H1 (cell line): Measurements from ENCODE around the gene HIC1. TPM values are rescaled to one million over a fixed set of nuclear protein-coding genes. Genes with fewer than 3 reads are reported as not detected.

Experiments used
- CTCF ChIA-PET: fragments of 300-600 bp; sonication (Branson Sonifier 250); formaldehyde crosslinking; loops from one replicate; lab custom pipeline; 2021; ENCODE audit not compliant: partially characterized antibody; lab: Charles Lee
- POLR2A ChIA-PET: fragments of 300-600 bp; sonication (Branson Sonifier 250); formaldehyde crosslinking; loops from one replicate; lab custom pipeline; 2021; ENCODE audit warnings: inconsistent platforms; ENCODE audit not compliant: partially characterized antibody; lab: Charles Lee
- DNase-seq, 2 experiments: peaks; one replicate each; pipeline versions ENCODE4 v3.0.0 to v3.0.0-alpha.2; 2010 to 2022; ENCODE audit warnings: low spot score in 2 of 2, low read depth in 1 of 2, mixed read lengths in 1 of 2
- FAIRE-seq: peaks from 2 replicates; lab custom pipeline; 2011; peaks lifted over from hg19 to GRCh38; lab: Jason Lieb, UNC
- H2AFZ ChIP-seq: 2 replicates; pipeline ENCODE4 v1.8.1; 2012; ENCODE audit warnings: low read length, inconsistent platforms
- H2AK5ac ChIP-seq: 2 replicates; pipeline ENCODE4 v1.6.1; 2013; ENCODE audit warnings: low read depth, low read length
- H2BK120ac ChIP-seq: replicated peaks from 2 replicates; pipeline ENCODE3; 2013; ENCODE audit warnings: low read depth, low read length, inconsistent platforms
- H2BK12ac ChIP-seq: 2 replicates; pipeline ENCODE4 v1.6.1; 2013; ENCODE audit warnings: low read depth, low read length
- H2BK15ac ChIP-seq: 2 replicates; pipeline ENCODE4 v1.6.1; 2013; ENCODE audit warnings: low read length
- H2BK20ac ChIP-seq: 2 replicates; pipeline ENCODE4 v1.6.1; 2013; ENCODE audit warnings: low read length
- H2BK5ac ChIP-seq: 2 replicates; pipeline ENCODE4 v1.6.1; 2013; ENCODE audit warnings: low read depth, low read length
- H3K14ac ChIP-seq: 2 replicates; pipeline ENCODE4 v1.6.1; 2013; ENCODE audit warnings: inconsistent platforms; ENCODE audit not compliant: insufficient read length
- H3K18ac ChIP-seq: 2 replicates; pipeline ENCODE4 v1.6.1; 2013; ENCODE audit warnings: low read length; ENCODE audit errors: extremely low read depth
- H3K23ac ChIP-seq: 2 replicates; pipeline ENCODE4 v1.6.1; 2013; ENCODE audit warnings: inconsistent platforms; ENCODE audit not compliant: insufficient read length
- H3K23me2 ChIP-seq: 2 replicates; pipeline ENCODE4 v1.6.1; 2013; ENCODE audit warnings: low read depth, low read length
- H3K27ac ChIP-seq: 2 replicates; pipeline ENCODE4 v1.6.1; 2011; ENCODE audit warnings: low read depth, low read length, inconsistent platforms
- H3K27me3 ChIP-seq, 4 experiments: replicated peaks in 1 of 4; 1 replicate in 1 of 4; 2 replicates in 3 of 4; pipeline versions ENCODE4 v1.6.1 to v1.8.1; 2011 to 2013; ENCODE audit warnings: low read length in 3 of 4, mild to moderate bottlenecking in 3 of 4, inconsistent platforms in 2 of 4, mixed read lengths in 2 of 4, moderate library complexity in 1 of 4; ENCODE audit not compliant: control insufficient read depth in 3 of 4, insufficient read depth in 3 of 4; ENCODE audit errors: extremely low read depth in 1 of 4
- H3K36me3 ChIP-seq, 4 experiments: 2 replicates each; pipeline versions ENCODE4 v1.6.1 to v1.8.1; 2011 to 2013; ENCODE audit warnings: mild to moderate bottlenecking in 4 of 4, low read length in 3 of 4, moderate library complexity in 2 of 4, control low read depth in 1 of 4, inconsistent platforms in 1 of 4; ENCODE audit not compliant: insufficient read depth in 4 of 4, control insufficient read depth in 2 of 4
- H3K4ac ChIP-seq: replicated peaks from 2 replicates; pipeline ENCODE3; 2013; ENCODE audit warnings: low read length, low read depth, mixed read lengths, inconsistent platforms; ENCODE audit not compliant: insufficient read length
- H3K4me1 ChIP-seq, 4 experiments: replicated peaks in 1 of 4; 1 replicate in 1 of 4; 2 replicates in 3 of 4; pipeline versions ENCODE4 v1.6.1 to v1.8.1; 2011 to 2013; ENCODE audit warnings: low read length in 3 of 4, inconsistent platforms in 2 of 4, mixed read lengths in 1 of 4; ENCODE audit not compliant: insufficient read depth in 4 of 4, control insufficient read depth in 3 of 4
- H3K4me2 ChIP-seq, 2 experiments: 2 replicates each; pipeline versions ENCODE4 v1.6.1 to v1.8.1; 2011 to 2013; ENCODE audit warnings: low read depth in 2 of 2, low read length in 2 of 2, control low read depth in 1 of 2, inconsistent platforms in 1 of 2, mild to moderate bottlenecking in 1 of 2; ENCODE audit not compliant: insufficient read depth in 1 of 2
- H3K4me3 ChIP-seq, 4 experiments: fragments of 200-600, 300-600 bp in 1 of 4; sonication (generic), shearing (Covaris generic), sonication (Bioruptor Twin) in 1 of 4; 2 replicates each; pipeline versions ENCODE4 v1.5.1 to v1.8.1; 2011 to 2016; ENCODE audit warnings: low read length in 4 of 4, low read depth in 3 of 4, control low read depth in 2 of 4, inconsistent platforms in 2 of 4, mild to moderate bottlenecking in 2 of 4, mixed read lengths in 1 of 4, moderate library complexity in 1 of 4; ENCODE audit not compliant: insufficient read depth in 2 of 4; ENCODE audit errors: extremely low read depth in 1 of 4
- H3K56ac ChIP-seq: replicated peaks from 2 replicates; pipeline ENCODE3; 2013; ENCODE audit warnings: low read depth, mild to moderate bottlenecking, mixed read lengths, low read length, inconsistent platforms; ENCODE audit not compliant: insufficient read length
- H3K79me1 ChIP-seq: 2 replicates; pipeline ENCODE4 v1.6.1; 2013; ENCODE audit warnings: low read depth, low read length, control low read depth
- H3K79me2 ChIP-seq, 2 experiments: 2 replicates each; pipeline versions ENCODE4 v1.6.1 to v1.8.1; 2012 to 2013; ENCODE audit warnings: low read length in 2 of 2, mild to moderate bottlenecking in 2 of 2, inconsistent platforms in 1 of 2; ENCODE audit not compliant: insufficient read depth in 2 of 2, control insufficient read depth in 1 of 2
- H3K9ac ChIP-seq, 4 experiments: replicated peaks in 1 of 4; 1 replicate in 1 of 4; 2 replicates in 3 of 4; pipeline versions ENCODE4 v1.6.1 to v1.8.1; 2011 to 2013; ENCODE audit warnings: low read depth in 3 of 4, low read length in 3 of 4, control low read depth in 2 of 4, mild to moderate bottlenecking in 2 of 4, moderate library complexity in 2 of 4, inconsistent platforms in 1 of 4; ENCODE audit errors: extremely low read depth in 1 of 4
- H3K9me3 ChIP-seq, 2 experiments: 2 replicates each; pipeline versions ENCODE4 v1.6.1 to v1.8.1; 2012 to 2013; ENCODE audit warnings: mild to moderate bottlenecking in 2 of 2, moderate library complexity in 2 of 2, control low read depth in 1 of 2, inconsistent platforms in 1 of 2, low read depth in 1 of 2, low read length in 1 of 2, mixed read lengths in 1 of 2; ENCODE audit not compliant: insufficient read depth in 2 of 2
- H4K20me1 ChIP-seq, 2 experiments: replicated peaks in 1 of 2; 2 replicates each; pipeline versions ENCODE3 to v1.8.1; 2011 to 2013; ENCODE audit warnings: inconsistent platforms in 2 of 2, low read length in 2 of 2, mild to moderate bottlenecking in 1 of 2; ENCODE audit not compliant: insufficient read depth in 2 of 2, control insufficient read depth in 1 of 2
- H4K5ac ChIP-seq: 2 replicates; pipeline ENCODE4 v1.6.1; 2013; ENCODE audit warnings: low read length, low read depth, mixed read lengths, inconsistent platforms; ENCODE audit not compliant: insufficient read length
- H4K8ac ChIP-seq: 2 replicates; pipeline ENCODE4 v1.8.0; 2013; ENCODE audit warnings: mild to moderate bottlenecking, moderate library complexity, low read length, inconsistent platforms; ENCODE audit not compliant: insufficient read depth; ENCODE audit errors: extremely low read depth
- H4K91ac ChIP-seq: replicated peaks from 2 replicates; pipeline ENCODE3; 2013; ENCODE audit warnings: low read length, mixed read lengths, inconsistent platforms; ENCODE audit not compliant: insufficient read length
- BACH1 ChIP-seq: IDR thresholded peaks from 2 replicates; pipeline ENCODE4 v1.6.1; 2012; ENCODE audit warnings: low read length, improper control_type of control experiment
- CBX8 ChIP-seq: fragments of 300-800, 300-1000 bp; sonication (generic); IDR thresholded peaks from 2 replicates; pipeline ENCODE4 v1.7.1; 2016; ENCODE audit warnings: low read depth, low read length, borderline replicate concordance
- CHD1 ChIP-seq: IDR thresholded peaks from 2 replicates; pipeline ENCODE4 v1.6.1; 2012; ENCODE audit warnings: low read depth, low read length, improper control_type of control experiment
- EZH2 ChIP-seq: fragments of 200-600 bp; sonication (generic); IDR thresholded peaks from 2 replicates; pipeline ENCODE4 v1.7.1; 2012; ENCODE audit warnings: low read depth, mild to moderate bottlenecking, moderate library complexity, low read length, inconsistent platforms; ENCODE audit not compliant: severe bottlenecking
- JUN ChIP-seq: IDR thresholded peaks from 2 replicates; pipeline ENCODE4 v1.6.1; 2011; ENCODE audit warnings: low read depth, mild to moderate bottlenecking, improper control_type of control experiment, low read length
- KDM5A ChIP-seq: fragments of 200-600 bp; IDR thresholded peaks from 2 replicates; pipeline ENCODE4 v1.7.1; 2012; ENCODE audit warnings: mild to moderate bottlenecking, low read length, inconsistent platforms, mixed read lengths
- MAFK ChIP-seq: IDR thresholded peaks from 2 replicates; pipeline ENCODE4 v1.6.1; 2012; ENCODE audit warnings: low read depth, mild to moderate bottlenecking, improper control_type of control experiment, low read length
- NANOG ChIP-seq: IDR thresholded peaks from 2 replicates; pipeline ENCODE4 v1.6.1; 2011; ENCODE audit warnings: low read length, low read depth, mild to moderate bottlenecking, inconsistent platforms; ENCODE audit not compliant: insufficient read depth, poor library complexity, severe bottlenecking
- PHF8 ChIP-seq: fragments of 200-600 bp; sonication (generic); conservative IDR thresholded peaks from 2 replicates; pipeline ENCODE4 v1.7.1; 2012; ENCODE audit warnings: low read depth, mild to moderate bottlenecking, inconsistent platforms, low read length, moderate library complexity
- POU5F1 ChIP-seq: IDR thresholded peaks from 2 replicates; pipeline ENCODE4 v1.6.1; 2011; ENCODE audit warnings: low read depth, mild to moderate bottlenecking, low read length, moderate library complexity
- RAD21 ChIP-seq, 2 experiments: IDR thresholded peaks in 1 of 2; conservative IDR thresholded peaks in 1 of 2; 2 replicates each; pipeline ENCODE4 v1.6.1; 2011; ENCODE audit warnings: low read depth in 2 of 2, low read length in 2 of 2, improper control_type of control experiment in 1 of 2, inconsistent platforms in 1 of 2, mild to moderate bottlenecking in 1 of 2, moderate library complexity in 1 of 2
- TEAD4 ChIP-seq: IDR thresholded peaks from 2 replicates; pipeline ENCODE4 v1.6.1; 2012; ENCODE audit warnings: low read depth, low read length, inconsistent platforms, mixed read lengths
- WGBS, 2 experiments: shearing (Covaris generic) in 1 of 2; methylation state at CpG; one replicate each; pipeline versions ENCODE4 v1.1.6 to v1.1.7; 2013 to 2015; ENCODE audit warnings: low lambda C conversion rate in 2 of 2, mixed read lengths in 2 of 2, inconsistent platforms in 1 of 2, low coverage in 1 of 2, missing lambda C conversion rate in 1 of 2; ENCODE audit not compliant: insufficient replicate concordance in 2 of 2, insufficient coverage in 1 of 2, insufficient read length in 1 of 2; ENCODE audit errors: extremely low coverage in 1 of 2, missing lambda C conversion rate in 1 of 2; 5-methylcytosine and 5-hydroxymethylcytosine counted together
- polyA plus RNA-seq, 7 experiments: library from polyadenylated mRNA; depleted of rRNA in 3 of 7; stranded (reverse) in 5 of 7; unstranded in 2 of 7; fragments of >200 nt in 5 of 7; fragments of 200-250 nt in 2 of 7; gene quantifications; 1 replicate in 5 of 7; 2 replicates in 1 of 7; 4 replicates in 1 of 7; pipeline versions ENCODE4 v1.2.1 to v1.2.3, GENCODE V29; 2011 to 2013; ENCODE audit warnings: missing spikeins in 2 of 7, mixed read lengths in 2 of 7
- total RNA-seq: library from RNA; stranded (reverse); fragmentation: NEBNext Ultra II Directional; extraction: Animal tissue kit (Norgen Biotek cat#: 25700); gene quantifications from 2 replicates; pipeline ENCODE4 v1.2.1, GENCODE V29; 2021

Gene HIC1
- total and polyA plus RNA-seq, 2 of the 8 experiments (the other 6 are each of a cell fraction or from before 2014, with no cell fraction given): 0.06 to 0.09 TPM

GRCh38 chr17:2035541-2036488 is 19.1 kb upstream of the HIC1 start:
- Histone ChIP-seq H4K5ac (no peak overlapping the region), H2BK12ac (no peak overlapping the region), H3K18ac (no peak overlapping the region), H2BK5ac (no peak overlapping the region), H2AK5ac (no peak overlapping the region), H3K36me3 (peaks cover 0 to 5% (median 1%) of the 10 kb centered on the region in 4 experiments; a peak in 3 of 8 replicates), H3K23me2 (no peaks in the 10 kb centered on the region), H4K20me1 (peaks cover 0 to 6% of the 10 kb centered on the region in 2 experiments), H4K91ac (no peak overlapping the region), H3K4me3 (no peak overlapping the region), H3K9me3 (no peaks in the 10 kb centered on the region), H3K27ac (no peak overlapping the region), H2AFZ (no peak overlapping the region), H3K14ac (no peak overlapping the region), H3K27me3 (no peaks in the 10 kb centered on the region), H4K8ac (no peak overlapping the region), H3K79me2 (no peaks in the 10 kb centered on the region), H2BK15ac (no peak overlapping the region), H3K4ac (no peak overlapping the region), H2BK20ac (no peak overlapping the region), H2BK120ac (no peak overlapping the region), H3K23ac (no peak overlapping the region), H3K9ac (no peak overlapping the region), H3K4me1 (peaks cover under 1 to 6% (median 2%) of the 10 kb centered on the region in 4 experiments; a peak in 4 of 7 replicates), H3K56ac (no peak overlapping the region), H3K79me1 (no peaks in the 10 kb centered on the region), H3K4me2 (no peak overlapping the region)
- POLR2A ChIA-PET: no interaction called here
- 90% methylated on average over 28 of the region's 29 CpGs; no CpG with 5 or more reads in 1 of the 2 experiments for WGBS, 2 experiments
- FAIRE-seq (no peak), DNase-seq (no peak)
- CTCF ChIA-PET: interaction anchor here (1.2 to 1.5 kb wide), 3 partner anchors 17 to 209 kb away, joined by 3 to 4 read pairs (median 3); no protein-coding TSS in a partner anchor
- TF ChIP-seq EZH2: no peak
- TF ChIP-seq CBX8: no peak
- TF ChIP-seq NANOG: no peak
- TF ChIP-seq TEAD4: no peak
- no peak for TF ChIP-seq MAFK
- no peak for TF ChIP-seq KDM5A
- TF ChIP-seq RAD21 (IDR thresholded peaks at IDR 0.05 in 1 of 2, conservative IDR thresholded peaks at IDR 0.05 in 1 of 2; ENCODE audit: low read depth in 2 of 2, low read length in 2 of 2): no peak
- no peak for TF ChIP-seq JUN
- no peak for TF ChIP-seq POU5F1
- TF ChIP-seq BACH1: no peak
- no peak for TF ChIP-seq CHD1
- TF ChIP-seq PHF8: no peak
